Fibroblast of lung (primary cell): ENCODE data around the gene PRDM11.

Experiments
- EZH2 ChIP-seq: IDR thresholded peaks from 2 replicates; pipeline ENCODE4 v1.5.1; 2012; ENCODE audit warnings: low read length, control low read depth, mild to moderate bottlenecking; ENCODE audit errors: missing control alignments
- TF ChIP-seq, protein P1 (sequence below), 2 donors: IDR thresholded peaks in 1 of 2; conservative IDR thresholded peaks in 1 of 2; 1 replicate in 1 of 2; 2 replicates in 1 of 2; pipeline ENCODE4 v1.5.1; 2011 to 2012; ENCODE audit warnings: low read length in 2 of 2, control low read depth in 1 of 2, inconsistent platforms in 1 of 2, low read depth in 1 of 2, mild to moderate bottlenecking in 1 of 2

DNA sequence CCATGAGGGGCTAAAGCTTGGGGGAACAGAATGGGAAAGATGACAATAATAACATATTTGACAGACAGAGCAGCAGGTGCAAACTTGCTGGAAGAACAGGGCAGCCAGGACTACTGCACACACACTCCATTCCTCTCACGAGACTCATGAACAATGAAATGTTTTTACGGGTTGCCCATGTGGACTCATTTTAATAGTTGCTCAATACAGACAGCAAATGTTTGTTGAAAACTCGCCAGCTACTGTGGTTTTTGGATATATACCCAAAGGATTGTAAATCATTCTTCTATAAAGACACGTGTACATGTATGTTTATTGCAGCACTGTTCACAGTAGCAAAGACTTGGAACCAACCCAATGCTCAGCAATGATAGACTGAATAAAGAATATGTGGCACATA, 129.4 kb downstream of the PRDM11 start:
- TF ChIP-seq, protein P1, sequence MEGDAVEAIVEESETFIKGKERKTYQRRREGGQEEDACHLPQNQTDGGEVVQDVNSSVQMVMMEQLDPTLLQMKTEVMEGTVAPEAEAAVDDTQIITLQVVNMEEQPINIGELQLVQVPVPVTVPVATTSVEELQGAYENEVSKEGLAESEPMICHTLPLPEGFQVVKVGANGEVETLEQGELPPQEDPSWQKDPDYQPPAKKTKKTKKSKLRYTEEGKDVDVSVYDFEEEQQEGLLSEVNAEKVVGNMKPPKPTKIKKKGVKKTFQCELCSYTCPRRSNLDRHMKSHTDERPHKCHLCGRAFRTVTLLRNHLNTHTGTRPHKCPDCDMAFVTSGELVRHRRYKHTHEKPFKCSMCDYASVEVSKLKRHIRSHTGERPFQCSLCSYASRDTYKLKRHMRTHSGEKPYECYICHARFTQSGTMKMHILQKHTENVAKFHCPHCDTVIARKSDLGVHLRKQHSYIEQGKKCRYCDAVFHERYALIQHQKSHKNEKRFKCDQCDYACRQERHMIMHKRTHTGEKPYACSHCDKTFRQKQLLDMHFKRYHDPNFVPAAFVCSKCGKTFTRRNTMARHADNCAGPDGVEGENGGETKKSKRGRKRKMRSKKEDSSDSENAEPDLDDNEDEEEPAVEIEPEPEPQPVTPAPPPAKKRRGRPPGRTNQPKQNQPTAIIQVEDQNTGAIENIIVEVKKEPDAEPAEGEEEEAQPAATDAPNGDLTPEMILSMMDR (conservative IDR thresholded peaks at IDR 0.05 in 1 of 2, IDR thresholded peaks at IDR 0.05 in 1 of 2; ENCODE audit: low read depth in 1 of 2, low read length in 2 of 2): no peak
- no peak for TF ChIP-seq EZH2
